HEK293 (cell line): ENCODE data around the gene LRRC53.

Experiments
- CTCF ChIA-PET: fragments of 350-600 bp; formaldehyde crosslinking; extraction: SDS; loops from one replicate; lab custom pipeline; 2021; ENCODE audit warnings: antibody characterized with exemption; lab: Yijun Ruan, JAX
- POLR2A ChIA-PET: fragments of 300-600 bp; formaldehyde crosslinking; extraction: SDS; loops from one replicate; lab custom pipeline; 2020; ENCODE audit warnings: antibody characterized with exemption, inconsistent platforms; lab: Yijun Ruan, JAX
- H3K27ac ChIP-seq: fragments of 200-500 bp; sonication (Bioruptor generic); 2 replicates; pipeline ENCODE4 v1.5.1; 2014; ENCODE audit warnings: low read depth, low read length, control low read depth, inconsistent platforms; ENCODE audit errors: extremely low read depth
- H3K36me3 ChIP-seq, 2 experiments: fragments of 200-500 bp in 1 of 2; sonication (Bioruptor generic) in 1 of 2; 1 replicate in 1 of 2; 2 replicates in 1 of 2; pipeline ENCODE4 v1.5.1; 2014 to 2017; ENCODE audit warnings: inconsistent platforms in 2 of 2, low read length in 2 of 2; ENCODE audit not compliant: control insufficient read depth in 2 of 2, insufficient read depth in 1 of 2
- H3K4me1 ChIP-seq: fragments of 200-500 bp; sonication (Bioruptor generic); 2 replicates; pipeline ENCODE4 v1.5.1; 2014; ENCODE audit warnings: mild to moderate bottlenecking, low read length, inconsistent platforms; ENCODE audit not compliant: control insufficient read depth, insufficient read depth
- H3K4me3 ChIP-seq: 2 replicates; pipeline ENCODE4 v1.5.1; 2011; ENCODE audit warnings: low read depth, mild to moderate bottlenecking, control low read depth, low read length, moderate library complexity
- H3K9me3 ChIP-seq: fragments of 200-500 bp; sonication (Bioruptor generic); 2 replicates; pipeline ENCODE4 v1.5.1; 2014; ENCODE audit warnings: low read depth, low read length, inconsistent platforms; ENCODE audit not compliant: control insufficient read depth, insufficient read depth
- BCL11B ChIP-seq: fragments of 450-650 bp; formaldehyde crosslinking; IDR thresholded peaks from 2 replicates; pipeline ENCODE4 v1.5.1; 2016; ENCODE audit warnings: low read depth, missing biosample characterization, missing genetic modification characterization
- ELK4 ChIP-seq: IDR thresholded peaks from 2 replicates; pipeline ENCODE4 v1.6.1; 2011; ENCODE audit warnings: mild to moderate bottlenecking, low read depth, low read length, borderline replicate concordance
- FEZF1 ChIP-seq: fragments of 450-650 bp; formaldehyde crosslinking; IDR thresholded peaks from 2 replicates; pipeline ENCODE4 v1.5.1; 2016; ENCODE audit warnings: missing biosample characterization, missing genetic modification characterization
- INSM2 ChIP-seq: fragments of 450-650 bp; formaldehyde crosslinking; IDR thresholded peaks from 2 replicates; pipeline ENCODE4 v1.5.1; 2016; ENCODE audit warnings: missing biosample characterization, missing genetic modification characterization
- OVOL3 ChIP-seq: fragments of 450-650 bp; formaldehyde crosslinking; IDR thresholded peaks from 2 replicates; pipeline ENCODE4 v1.5.1; 2016; ENCODE audit warnings: missing biosample characterization, missing genetic modification characterization
- PBX3 ChIP-seq: sonication (generic); formaldehyde crosslinking; IDR thresholded peaks from 2 replicates; pipeline ENCODE4 v1.8.1; 2022; ENCODE audit warnings: mild to moderate bottlenecking, moderate library complexity, missing genetic modification reagents
- ZBTB10 ChIP-seq: fragments of 450-650 bp; formaldehyde crosslinking; IDR thresholded peaks from 2 replicates; pipeline ENCODE4 v1.5.1; 2016; ENCODE audit warnings: missing biosample characterization, missing genetic modification characterization
- ZNF311 ChIP-seq: fragments of 450-650 bp; formaldehyde crosslinking; IDR thresholded peaks from 2 replicates; pipeline ENCODE4 v1.5.1; 2017; ENCODE audit warnings: missing biosample characterization, missing genetic modification characterization, borderline replicate concordance
- ZNF521 ChIP-seq: fragments of 450-650 bp; formaldehyde crosslinking; IDR thresholded peaks from 2 replicates; pipeline ENCODE4 v1.5.1; 2017; ENCODE audit warnings: missing biosample characterization, mild to moderate bottlenecking, missing genetic modification characterization
- ZNF664 ChIP-seq: fragments of 450-650 bp; formaldehyde crosslinking; IDR thresholded peaks from 2 replicates; pipeline ENCODE4 v1.5.1; 2016; ENCODE audit warnings: missing biosample characterization, missing genetic modification characterization
- ZNF704 ChIP-seq: fragments of 450-650 bp; formaldehyde crosslinking; IDR thresholded peaks from 2 replicates; pipeline ENCODE4 v1.5.1; 2016; ENCODE audit warnings: missing biosample characterization, missing genetic modification characterization

Gene LRRC53

GRCh38 chr1:74427681-74428080, 84.7 kb downstream of the LRRC53 start (continued):
- no peak for TF ChIP-seq ZBTB10 (tag by site-specific recombination)
- no peak for TF ChIP-seq ZNF521
- no peak for TF ChIP-seq FEZF1 (tag by site-specific recombination)
- TF ChIP-seq ZNF311 (tag by site-specific recombination): no peak
- TF ChIP-seq ZNF704 (tag by site-specific recombination): no peak
- no peak for TF ChIP-seq ZNF664 (tag by site-specific recombination)

- no peak overlapping the region for H3K27ac ChIP-seq
- H3K4me1 ChIP-seq: no peaks in the 10 kb centered on the region
- no peaks in the 10 kb centered on the region for H3K36me3 ChIP-seq
- no peak for TF ChIP-seq OVOL3 (tag by site-specific recombination)
- no peak for TF ChIP-seq ELK4
- no peak for TF ChIP-seq INSM2
- ChIA-PET CTCF (no interaction called here), POLR2A (no interaction called here)
- no peaks in the 10 kb centered on the region for H3K9me3 ChIP-seq
- H3K4me3 ChIP-seq: no peak overlapping the region
Observed at GRCh38 chr1:74426208-74426937, 86.0 kb downstream of the LRRC53 start.

- H3K27ac ChIP-seq: no peak overlapping the region
Observed at GRCh38 chr1:74425676-74426075, 86.7 kb downstream of the LRRC53 start.

More at GRCh38 chr1:74425676-74426075, 86.7 kb downstream of the LRRC53 start:
- ChIA-PET POLR2A (no interaction called here), CTCF (no interaction called here)
- Histone ChIP-seq H3K4me3 (no peak overlapping the region), H3K36me3 (no peaks in the 10 kb centered on the region), H3K9me3 (no peaks in the 10 kb centered on the region), H3K4me1 (no peaks in the 10 kb centered on the region)
- TF ChIP-seq PBX3 (CRISPR knock-in tag) (no peak), ELK4 (no peak), BCL11B (tag by site-specific recombination) (no peak)
